K562 (cell line): Measurements from ENCODE around the gene RCOR2. TPM values are rescaled to one million over a fixed set of nuclear protein-coding genes. Genes with fewer than 3 reads are reported as not detected.

Experiments
- ATAC-seq: fragments of 200-7000 bp; cut with Tn5 transposase; 3 replicates; pipeline ENCODE4 v1.9.1; 2020; ENCODE audit warnings: moderate library complexity
- BruUV-seq: library from RNA; stranded (reverse); fragments of 400-500 nt; replicated peaks from 2 replicates; lab custom pipeline; 2021; lab: Mats Ljungman, UMichigan
- CTCF ChIA-PET: fragments of 300-600 bp; formaldehyde crosslinking; extraction: SDS; loops from one replicate; lab custom pipeline; 2021; ENCODE audit warnings: low intra/inter-chr PET ratio; lab: Yijun Ruan, JAX
- POLR2A ChIA-PET: fragments of 300-600, 350-650 bp; sonication (Branson Sonifier 250); formaldehyde crosslinking; extraction: SDS; loops from one replicate; lab custom pipeline; 2021; ENCODE audit warnings: antibody characterized with exemption, inconsistent platforms; lab: Yijun Ruan, JAX
- DNase-seq, 4 experiments: peaks; one replicate each; pipeline versions ENCODE4 v3.0.0 to v3.0.0-alpha.2; 2011 to 2018; ENCODE audit warnings: low spot score in 3 of 4, mixed read lengths in 3 of 4; ENCODE audit errors: extremely low read depth in 1 of 4
- FAIRE-seq: peaks from 2 replicates; lab custom pipeline; 2011; peaks lifted over from hg19 to GRCh38; lab: Jason Lieb, UNC
- H2AFZ ChIP-seq: 2 replicates; pipeline ENCODE4 v1.6.0; 2011; ENCODE audit warnings: low read depth, low read length, control low read depth, inconsistent platforms
- H3K27ac ChIP-seq: fragments of 200-600 bp; 3 replicates; pipeline ENCODE4 v1.8.0; 2011; ENCODE audit warnings: low read depth, mild to moderate bottlenecking, control low read depth, inconsistent platforms, low read length, moderate library complexity, mixed read lengths; ENCODE audit errors: extremely low read depth
- H3K27me3 ChIP-seq, 2 experiments: fragments of 300-600 bp in 1 of 2; 2 replicates in 1 of 2; 3 replicates in 1 of 2; pipeline versions ENCODE4 v1.6.0 to v1.8.0; 2011; ENCODE audit warnings: inconsistent platforms in 2 of 2, low read length in 2 of 2, mild to moderate bottlenecking in 1 of 2, mixed read lengths in 1 of 2, moderate library complexity in 1 of 2; ENCODE audit not compliant: control insufficient read depth in 2 of 2, insufficient read depth in 2 of 2
- H3K36me3 ChIP-seq: fragments of 300-600 bp; 3 replicates; pipeline ENCODE4 v1.8.0; 2011; ENCODE audit warnings: mild to moderate bottlenecking, low read length, inconsistent platforms; ENCODE audit not compliant: control insufficient read depth, insufficient read depth
- H3K4me1 ChIP-seq, 2 experiments: fragments of 200-600 bp in 1 of 2; replicated peaks in 1 of 2; 2 replicates in 1 of 2; 3 replicates in 1 of 2; pipeline versions ENCODE4 v1.5.1 to v1.8.0; 2011; ENCODE audit warnings: inconsistent platforms in 2 of 2, low read length in 2 of 2, mild to moderate bottlenecking in 1 of 2, mixed read lengths in 1 of 2, moderate library complexity in 1 of 2; ENCODE audit not compliant: control insufficient read depth in 2 of 2, insufficient read depth in 2 of 2
- H3K4me2 ChIP-seq: 2 replicates; pipeline ENCODE4 v1.6.1; 2011; ENCODE audit warnings: low read length, control low read depth, inconsistent platforms, mixed read lengths; ENCODE audit not compliant: insufficient read depth
- H3K4me3 ChIP-seq: fragments of 200-600 bp; sonication (generic), shearing (Covaris generic); 2 replicates; pipeline ENCODE4 v1.5.1; 2016; ENCODE audit warnings: control low read depth, inconsistent platforms
- H3K79me2 ChIP-seq: fragments of 200-600 bp; 3 replicates; pipeline ENCODE4 v1.8.0; 2011; ENCODE audit warnings: low read length, inconsistent platforms; ENCODE audit not compliant: control insufficient read depth, insufficient read depth
- H3K9ac ChIP-seq, 2 experiments: 2 replicates each; pipeline versions ENCODE4 v1.6.0 to v1.6.1; 2011; ENCODE audit warnings: low read depth in 2 of 2, low read length in 2 of 2, control low read depth in 1 of 2, inconsistent platforms in 1 of 2, mild to moderate bottlenecking in 1 of 2, mixed read lengths in 1 of 2; ENCODE audit not compliant: insufficient read depth in 1 of 2
- H3K9me1 ChIP-seq: one replicate; pipeline ENCODE4 v1.6.0; 2011; ENCODE audit warnings: inconsistent platforms, mild to moderate bottlenecking, low read length, moderate library complexity; ENCODE audit not compliant: control insufficient read depth, insufficient read depth
- H3K9me3 ChIP-seq: replicated peaks from 2 replicates; pipeline ENCODE4 v1.5.1; 2011; ENCODE audit warnings: low read depth, low read length, inconsistent platforms; ENCODE audit not compliant: control insufficient read depth, insufficient read depth
- H4K20me1 ChIP-seq: replicated peaks from 2 replicates; pipeline ENCODE4 v1.6.1; 2011; ENCODE audit warnings: low read length, inconsistent platforms, mixed read lengths; ENCODE audit not compliant: control insufficient read depth, insufficient read depth
- AFF4 ChIP-seq: sonication (generic); formaldehyde crosslinking; IDR thresholded peaks from 2 replicates; pipeline ENCODE4 v1.8.0; 2023; ENCODE audit warnings: mild to moderate bottlenecking, missing genetic modification reagents
- EP300 ChIP-seq: IDR thresholded peaks from 2 replicates; pipeline ENCODE4 v1.6.1; 2012; ENCODE audit warnings: low read length, improper control_type of control experiment
- GTF2E2 ChIP-seq: fragments of 200-800 bp; sonication (Bioruptor generic); IDR thresholded peaks from 2 replicates; pipeline ENCODE4 v1.6.1; 2016; ENCODE audit warnings: missing genetic modification characterization, missing compliant biosample characterization
- KAT2B ChIP-seq: IDR thresholded peaks from one replicate; pipeline ENCODE4 v1.6.1; 2012; ENCODE audit warnings: low read depth, mild to moderate bottlenecking, control low read depth, inconsistent platforms, low read length, moderate library complexity
- NCOR1 ChIP-seq: fragments of 450-650 bp; IDR thresholded peaks from 2 replicates; pipeline ENCODE4 v1.6.1; 2016; ENCODE audit warnings: mild to moderate bottlenecking, moderate library complexity
- PHF20 ChIP-seq: fragments of 450-650 bp; IDR thresholded peaks from 2 replicates; pipeline ENCODE4 v1.6.1; 2018; ENCODE audit not compliant: partially characterized antibody
- POLR3A ChIP-seq: IDR thresholded peaks from 2 replicates; pipeline ENCODE4 v1.6.1; 2011; ENCODE audit warnings: borderline replicate concordance, mild to moderate bottlenecking, moderate library complexity; ENCODE audit not compliant: insufficient read length, insufficient read depth; ENCODE audit errors: extremely low read depth
- PTTG1 ChIP-seq: fragments of 450-650 bp; IDR thresholded peaks from 2 replicates; pipeline ENCODE4 v1.6.1; 2016; ENCODE audit warnings: low read depth, mild to moderate bottlenecking, missing genetic modification characterization, missing compliant biosample characterization
- RBM25 ChIP-seq: fragments of 200-400 bp; formaldehyde crosslinking; IDR thresholded peaks from 2 replicates; pipeline ENCODE4 v1.6.1; 2018; ENCODE audit warnings: low read length, low read depth, moderate library complexity; ENCODE audit not compliant: severe bottlenecking
- U2AF1 ChIP-seq: fragments of 200-400 bp; formaldehyde crosslinking; optimal IDR thresholded peaks from 2 replicates; pipeline ENCODE3; 2017; ENCODE audit warnings: mild to moderate bottlenecking, low read depth, low read length, moderate library complexity
- ZNF133 ChIP-seq: fragments of 250-450 bp; sonication (Bioruptor Pico); IDR thresholded peaks from 2 replicates; pipeline ENCODE4 v1.4.0; 2020; ENCODE audit warnings: mild to moderate bottlenecking
- ZSCAN32 ChIP-seq: fragments of 450-650 bp; formaldehyde crosslinking; IDR thresholded peaks from 2 replicates; pipeline ENCODE4 v1.4.0; 2020; ENCODE audit warnings: mild to moderate bottlenecking, moderate library complexity
- WGBS: fragments of 100-300 bp; shearing (Covaris generic); methylation state at CpG from one replicate; pipeline ENCODE4 v1.1.6; 2016; ENCODE audit warnings: low coverage, mixed read lengths; ENCODE audit not compliant: insufficient coverage; ENCODE audit errors: missing lambda C conversion rate; 5-methylcytosine and 5-hydroxymethylcytosine counted together
- in situ Hi-C: fragments of 300-500 bp; cut with MboI; formaldehyde crosslinking; loops from 4 replicates; pipeline ENCODE4 v1.15.0; 2018; ENCODE audit warnings: inconsistent platforms, mixed read lengths
- intact Hi-C: fragments of 100-400 bp; cut with micrococcal nuclease; formaldehyde crosslinking; loops from 2 replicates; pipeline ENCODE4 v1.14.2; 2022
- polyA plus RNA-seq, 8 experiments: library from polyadenylated mRNA; depleted of rRNA in 4 of 8; stranded (reverse) in 5 of 8; unstranded in 3 of 8; fragments of >200 nt; fragmentation: Nextera tagmentation in 2 of 8; fragmentation: Illumina TruSeq in 1 of 8; extraction: Ambion mirVana in 2 of 8; extraction: Trizol in 1 of 8; gene quantifications; 2 replicates each; pipeline versions ENCODE4 v1.2.1 to v1.2.3, GENCODE V29; 2011 to 2014; ENCODE audit warnings: inconsistent platforms in 1 of 8, missing spikeins in 1 of 8
- total RNA-seq, 7 experiments: library from RNA; depleted of rRNA in 6 of 7; stranded (reverse); fragments of >200 nt in 6 of 7; fragmentation: Illumina TruSeq in 2 of 7; extraction: Trizol in 2 of 7; gene quantifications; 2 replicates each; pipeline versions ENCODE4 v1.2.1 to v1.2.3, GENCODE V29; 2011 to 2021; ENCODE audit warnings: low replicate concordance in 1 of 7
- TF ChIP-seq, protein P1 (sequence below): IDR thresholded peaks from 2 replicates; pipeline ENCODE4 v1.6.1; 2014; ENCODE audit warnings: antibody characterized with exemption

Gene RCOR2
- total and polyA plus RNA-seq, 9 of the 15 experiments (the other 6 are each of a cell fraction or from before 2014, with no cell fraction given): 0.04 to 6.5 (median 2.5) TPM; not detected in 1

DNA sequence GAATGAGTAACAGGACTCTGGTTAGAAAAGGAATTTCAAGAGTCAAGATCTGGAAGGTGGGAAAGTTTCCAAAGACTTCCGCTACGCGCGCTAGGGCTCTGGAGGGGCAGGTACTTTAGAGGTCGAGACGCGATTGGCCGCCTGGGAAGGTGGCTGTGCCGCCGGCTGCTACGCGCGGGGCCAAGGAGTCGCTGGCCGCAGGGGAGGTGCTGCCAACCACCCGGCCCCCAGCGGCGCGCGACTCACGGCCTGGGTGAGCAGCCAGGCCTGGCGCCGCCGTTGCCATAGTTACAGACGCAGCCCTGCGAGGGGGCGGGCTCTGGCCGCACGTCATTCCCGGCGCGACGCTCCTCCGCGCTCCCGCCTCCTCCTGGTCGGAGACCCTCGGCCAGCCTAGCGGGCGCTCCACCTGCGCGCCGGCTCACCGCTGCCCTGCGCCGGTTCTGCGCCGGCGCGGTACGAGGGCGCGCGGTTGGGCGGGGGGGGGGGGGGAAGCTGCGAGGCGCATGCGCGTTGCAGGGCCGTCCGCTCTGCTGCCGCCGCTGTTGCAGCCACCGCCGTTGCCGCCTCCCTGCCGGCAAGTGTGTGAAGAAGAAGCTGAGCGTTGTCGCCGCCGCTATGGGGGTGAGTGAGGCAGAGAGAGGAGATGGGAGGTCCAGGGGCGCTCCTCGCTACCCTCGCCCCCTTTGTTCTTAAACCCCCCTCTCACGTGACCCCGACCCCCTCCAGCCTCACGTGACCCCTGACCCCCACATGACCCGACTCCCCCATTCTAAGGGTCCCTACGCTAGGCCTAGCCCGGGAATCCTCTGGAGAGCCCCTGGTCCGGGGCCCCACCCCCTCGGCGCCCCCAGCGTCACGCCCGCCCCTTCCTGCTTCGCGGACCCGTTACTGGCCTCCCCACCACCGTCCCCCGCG, 21.8 kb upstream of the RCOR2 start, which contains the start of gene NAA40:
TSS of gene NAA40 (plus strand) at position 524 of the 918 bp plus-strand sequence. CDS start at position 619, 95 bp downstream.
- peaks cover 30% of the 10 kb centered on the region for H3K36me3 ChIP-seq
- in situ Hi-C loops (no loop called here), intact Hi-C loops (loop anchor here (1.0 kb wide), 1 partner anchor 21 kb away; the partner anchor contains the start of gene RCOR2)
- peaks cover 38 to 41% of the 10 kb centered on the region in 2 experiments for H3K4me1 ChIP-seq
- peak within 1 kb of the TSS; percentile 74 to 96 for H3K9ac ChIP-seq
- H3K4me2 ChIP-seq: peak within 1 kb of the TSS; percentile 96
- no peaks in the 10 kb centered on the region for H3K9me3 ChIP-seq
- FAIRE-seq: peak; percentile 67
- peak within 1 kb of the TSS; percentile 72 for H3K4me3 ChIP-seq
- CTCF ChIA-PET: interaction anchor here (0.6 kb wide), 2 partner anchors 12 to 99 kb away, joined by 4 read pairs; no protein-coding TSS in a partner anchor
- peaks cover 4% of the 10 kb centered on the region for H3K9me1 ChIP-seq
- H3K27ac ChIP-seq: peak within 1 kb of the TSS; percentile 74
- POLR2A ChIA-PET: interaction anchor here (0.6 to 1.0 kb wide), 3 partner anchors 15 to 628 kb away, joined by 3 read pairs; no protein-coding TSS in a partner anchor
- peak; percentile 94 for ATAC-seq
- peak within 1 kb of the TSS; percentile 97 for H2AFZ ChIP-seq
- WGBS: under 1% methylated on average over 48 of the region's 92 CpGs
- H3K27me3 ChIP-seq: no peaks in the 10 kb centered on the region
- BruUV-seq: no TSS peak
- DNase-seq: peak; percentile 96 to 98 (median 97)
- peaks cover 49% of the 10 kb centered on the region for H3K79me2 ChIP-seq
- no peaks in the 10 kb centered on the region for H4K20me1 ChIP-seq
- TF ChIP-seq, protein P1, sequence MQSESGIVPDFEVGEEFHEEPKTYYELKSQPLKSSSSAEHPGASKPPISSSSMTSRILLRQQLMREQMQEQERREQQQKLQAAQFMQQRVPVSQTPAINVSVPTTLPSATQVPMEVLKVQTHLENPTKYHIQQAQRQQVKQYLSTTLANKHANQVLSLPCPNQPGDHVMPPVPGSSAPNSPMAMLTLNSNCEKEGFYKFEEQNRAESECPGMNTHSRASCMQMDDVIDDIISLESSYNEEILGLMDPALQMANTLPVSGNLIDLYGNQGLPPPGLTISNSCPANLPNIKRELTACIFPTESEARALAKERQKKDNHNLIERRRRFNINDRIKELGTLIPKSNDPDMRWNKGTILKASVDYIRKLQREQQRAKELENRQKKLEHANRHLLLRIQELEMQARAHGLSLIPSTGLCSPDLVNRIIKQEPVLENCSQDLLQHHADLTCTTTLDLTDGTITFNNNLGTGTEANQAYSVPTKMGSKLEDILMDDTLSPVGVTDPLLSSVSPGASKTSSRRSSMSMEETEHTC: peak; percentile 38; the same call in 1 of the 2 replicates
- TF ChIP-seq RBM25: peak; percentile 30
- TF ChIP-seq PTTG1 (tag): no peak
- no peak for TF ChIP-seq KAT2B
- TF ChIP-seq EP300: no peak
- TF ChIP-seq AFF4 (CRISPR knock-in tag): 0 out of 2 replicates have a peak, but pooled peaks have one; percentile 47
- TF ChIP-seq POLR3A: no peak
- peak; percentile 36 for TF ChIP-seq PHF20
- TF ChIP-seq U2AF1: no peak
- no peak for TF ChIP-seq ZSCAN32 (CRISPR knock-in tag)
- no peak for TF ChIP-seq NCOR1
- no peak for TF ChIP-seq GTF2E2
- TF ChIP-seq ZNF133 (CRISPR knock-in tag): no peak
